ENCODE measurements around the gene NHLRC3.

- no peak for TF ChIP-seq CTCF (IDR thresholded peaks at IDR 0.05; ENCODE audit: borderline replicate concordance, extremely low read depth, low read length, poor library complexity, severe bottlenecking)
- no peak for TF ChIP-seq EZH2 (IDR thresholded peaks at IDR 0.05; ENCODE audit: borderline replicate concordance, low read depth, low read length, severe bottlenecking)
Measured at GRCh38 chr13:39095500-39095899, 57.2 kb downstream of the NHLRC3 start.
